ENCODE data around the gene AKR7A2.
"Not testable (repeated sequence)": the region's sequence is repeated elsewhere in the genome, so short reads cannot be mapped to it uniquely, and the experiment has no call there.

Gene AKR7A2

DNA sequence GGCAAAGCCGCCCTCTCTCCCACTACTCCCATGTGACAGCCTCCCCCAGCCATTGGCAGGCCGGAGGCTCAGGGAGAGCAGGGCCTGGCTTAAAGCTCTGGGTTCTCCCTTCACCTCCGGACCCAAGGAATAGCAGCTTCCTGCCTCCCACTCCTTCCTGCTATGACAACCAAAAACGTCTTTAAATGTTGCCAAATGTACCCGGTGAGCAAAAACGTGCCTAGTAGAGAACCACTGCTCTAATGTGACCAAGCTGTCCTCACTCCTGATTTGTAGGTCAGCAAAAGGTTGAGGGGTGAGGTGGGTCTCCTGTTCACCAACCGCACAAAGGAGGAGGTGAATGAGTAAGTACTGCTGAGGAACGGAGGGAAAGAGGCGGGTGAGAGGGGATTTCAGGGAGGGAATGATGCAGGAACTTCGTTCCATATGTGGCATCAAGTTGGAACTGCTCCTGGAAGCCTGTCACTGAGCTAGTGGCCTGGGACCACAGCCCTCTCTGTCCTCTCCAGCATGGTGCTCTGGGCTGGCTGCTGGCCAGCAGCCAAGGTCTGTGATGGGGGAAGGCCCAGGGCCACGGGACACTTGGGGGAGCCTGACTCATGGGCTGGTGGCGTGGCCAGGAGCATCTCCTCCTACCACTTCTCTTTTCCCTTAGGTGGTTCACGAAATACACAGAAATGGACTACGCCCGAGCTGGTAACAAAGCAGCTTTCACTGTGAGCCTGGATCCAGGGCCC is 54.6 kb downstream of the AKR7A2 start:
- DNase-seq = peak; percentile 27

DNA sequence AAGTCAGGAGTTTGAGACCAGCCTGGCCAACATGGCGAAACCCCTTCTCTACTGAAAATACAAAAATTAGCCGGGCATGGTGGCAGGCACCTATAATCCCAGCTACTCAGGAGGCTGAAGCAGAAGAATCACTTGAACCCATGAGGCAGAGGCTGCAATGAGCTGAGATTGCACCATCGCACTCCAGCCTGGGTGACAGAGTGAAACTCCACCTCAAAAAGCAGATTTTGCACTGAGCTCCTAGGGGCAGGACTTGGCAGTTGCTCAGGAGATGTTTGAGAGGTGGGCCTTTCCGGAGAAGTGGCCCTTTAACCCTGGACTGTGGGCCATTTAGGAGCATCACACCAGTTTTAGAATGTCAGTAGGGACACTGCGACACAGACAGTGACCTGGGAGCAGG is 55.6 kb downstream of the AKR7A2 start:
- DNase-seq = not testable (repeated sequence)

DNA sequence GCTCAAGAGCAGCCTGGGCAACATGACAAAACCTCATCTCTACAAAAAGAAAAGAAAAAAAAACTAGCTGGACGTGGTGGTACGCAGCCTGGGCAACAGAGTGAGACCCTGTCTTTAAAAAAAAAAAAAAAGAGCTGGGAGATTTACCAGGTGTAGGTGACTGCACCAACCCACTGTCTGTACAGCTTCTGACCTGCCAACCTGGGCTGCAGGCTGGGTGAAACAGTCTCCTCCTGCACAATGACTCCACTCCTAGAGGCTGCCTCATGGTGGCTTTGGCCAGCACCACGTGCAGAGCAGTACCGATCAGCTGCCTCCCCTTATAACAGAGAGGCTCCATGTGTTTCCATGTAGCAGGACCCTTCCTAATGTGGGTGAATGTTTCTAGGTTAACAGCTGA is 56.7 kb downstream of the AKR7A2 start:
- no peak for DNase-seq

DNA sequence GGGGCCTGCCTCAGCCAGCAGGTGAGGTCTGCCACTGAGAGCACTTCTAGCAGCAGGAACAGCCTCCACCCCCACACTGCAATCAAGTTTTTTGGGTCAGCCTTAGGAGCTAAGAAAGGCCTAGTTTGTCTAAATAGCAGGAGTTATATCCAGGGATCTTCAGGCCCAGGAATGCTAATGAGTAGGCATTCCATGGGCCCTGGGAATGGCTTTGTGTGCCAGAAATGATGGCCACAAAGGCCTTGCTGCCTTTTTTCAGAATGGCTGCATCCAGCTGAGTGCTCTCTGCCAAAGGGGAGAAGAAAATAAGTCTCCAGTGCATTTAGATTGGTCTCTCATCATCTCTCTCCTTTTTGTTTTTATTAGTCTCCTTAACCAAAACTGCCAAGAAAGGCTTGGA is 57.5 kb downstream of the AKR7A2 start:
- no peak for DNase-seq
